Ishikawa (cell line): ENCODE measurements around the gene CBX2.

Experiments
- CEBPB ChIP-seq: IDR thresholded peaks from 2 replicates; pipeline ENCODE4 v1.6.1; 2012
- CREB1 ChIP-seq: IDR thresholded peaks from 2 replicates; pipeline ENCODE4 v1.6.1; 2012; ENCODE audit warnings: low read depth
- EGR1 ChIP-seq: IDR thresholded peaks from 2 replicates; pipeline ENCODE4 v1.6.1; 2012
- EP300 ChIP-seq: IDR thresholded peaks from 2 replicates; pipeline ENCODE4 v1.6.1; 2012; ENCODE audit warnings: borderline replicate concordance
- FOXM1 ChIP-seq: IDR thresholded peaks from 2 replicates; pipeline ENCODE4 v1.6.1; 2012; ENCODE audit warnings: low read depth, borderline replicate concordance
- MAX ChIP-seq: IDR thresholded peaks from 2 replicates; pipeline ENCODE4 v1.6.1; 2012
- NFIC ChIP-seq: IDR thresholded peaks from 2 replicates; pipeline ENCODE4 v1.6.1; 2012
- RAD21 ChIP-seq: IDR thresholded peaks from 2 replicates; pipeline ENCODE4 v1.6.1; 2012; ENCODE audit warnings: low read depth
- REST ChIP-seq: IDR thresholded peaks from 2 replicates; pipeline ENCODE4 v1.6.1; 2012; ENCODE audit warnings: low read depth, mild to moderate bottlenecking
- TAF1 ChIP-seq: IDR thresholded peaks from 2 replicates; pipeline ENCODE4 v1.6.1; 2012; ENCODE audit warnings: low read depth, mild to moderate bottlenecking
- TCF12 ChIP-seq: IDR thresholded peaks from 2 replicates; pipeline ENCODE4 v1.6.1; 2012; ENCODE audit warnings: low read depth
- TEAD4 ChIP-seq: IDR thresholded peaks from 2 replicates; pipeline ENCODE4 v1.6.1; 2012
- YY1 ChIP-seq: IDR thresholded peaks from 2 replicates; pipeline ENCODE4 v1.6.1; 2012; ENCODE audit warnings: low read depth
- ZBTB7A ChIP-seq: IDR thresholded peaks from 2 replicates; pipeline ENCODE4 v1.6.1; 2012; ENCODE audit warnings: low read depth
- TF ChIP-seq, protein P1 (sequence below): IDR thresholded peaks from 2 replicates; pipeline ENCODE4 v1.6.1; 2012

The CBX2 gene

DNA sequence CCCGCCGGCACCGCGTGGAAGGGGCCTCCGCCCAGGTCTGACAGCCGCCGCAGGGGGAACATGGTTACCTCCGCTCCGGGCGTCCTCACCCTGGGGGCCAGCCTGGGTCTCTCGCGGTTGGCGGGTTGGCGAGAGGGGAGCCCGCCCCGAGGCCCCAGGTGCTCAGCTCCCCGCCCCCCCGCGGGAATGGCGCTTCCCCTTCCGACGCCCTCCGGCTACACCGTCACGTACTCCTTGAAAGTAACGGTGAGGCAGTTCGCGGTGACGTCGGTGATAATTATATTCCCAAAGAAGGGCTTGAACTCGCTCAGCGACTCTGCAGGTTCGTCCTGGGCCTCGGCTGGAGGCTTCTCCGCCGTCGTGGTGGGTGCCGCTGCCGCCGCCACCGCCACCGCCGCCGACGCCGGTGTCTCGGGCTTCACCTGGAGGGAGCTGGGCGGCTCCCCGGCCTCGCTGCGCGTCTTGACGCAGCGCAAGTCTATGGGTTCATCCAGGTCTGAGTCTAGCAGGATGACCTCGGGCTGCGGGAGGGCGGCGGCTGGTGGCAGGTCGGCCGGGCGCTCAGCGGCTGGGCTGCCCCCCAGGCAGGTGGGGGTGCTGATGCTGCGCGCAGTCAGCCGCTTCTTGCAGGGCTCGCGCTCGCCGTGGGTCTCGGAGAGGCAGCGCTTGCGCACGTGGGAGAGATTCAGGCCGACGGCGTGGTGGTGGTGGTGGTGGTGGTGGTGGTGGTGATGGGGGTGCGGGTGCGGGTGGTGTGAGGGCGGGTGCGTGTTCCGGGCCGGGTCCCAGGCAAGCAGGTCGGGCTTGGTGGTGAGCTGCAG, 56.0 kb downstream of the CBX2 start:
- TF ChIP-seq NFIC (no peak), EP300 (no peak), REST (no peak), EGR1 (no peak), TCF12 (no peak), FOXM1 (no peak), ZBTB7A (no peak)

GRCh38 chr17:79834565-79835469, 56.9 kb downstream of the CBX2 start:
- TF ChIP-seq MAX (no peak), RAD21 (peak; percentile 51; the same call in 1 of the 2 replicates), TEAD4 (no peak), CREB1 (no peak), ZBTB7A (0 out of 2 replicates have a peak, but pooled peaks have one; percentile 28)
- TF ChIP-seq, protein P1, sequence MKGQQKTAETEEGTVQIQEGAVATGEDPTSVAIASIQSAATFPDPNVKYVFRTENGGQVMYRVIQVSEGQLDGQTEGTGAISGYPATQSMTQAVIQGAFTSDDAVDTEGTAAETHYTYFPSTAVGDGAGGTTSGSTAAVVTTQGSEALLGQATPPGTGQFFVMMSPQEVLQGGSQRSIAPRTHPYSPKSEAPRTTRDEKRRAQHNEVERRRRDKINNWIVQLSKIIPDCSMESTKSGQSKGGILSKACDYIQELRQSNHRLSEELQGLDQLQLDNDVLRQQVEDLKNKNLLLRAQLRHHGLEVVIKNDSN, result no peak

DNA sequence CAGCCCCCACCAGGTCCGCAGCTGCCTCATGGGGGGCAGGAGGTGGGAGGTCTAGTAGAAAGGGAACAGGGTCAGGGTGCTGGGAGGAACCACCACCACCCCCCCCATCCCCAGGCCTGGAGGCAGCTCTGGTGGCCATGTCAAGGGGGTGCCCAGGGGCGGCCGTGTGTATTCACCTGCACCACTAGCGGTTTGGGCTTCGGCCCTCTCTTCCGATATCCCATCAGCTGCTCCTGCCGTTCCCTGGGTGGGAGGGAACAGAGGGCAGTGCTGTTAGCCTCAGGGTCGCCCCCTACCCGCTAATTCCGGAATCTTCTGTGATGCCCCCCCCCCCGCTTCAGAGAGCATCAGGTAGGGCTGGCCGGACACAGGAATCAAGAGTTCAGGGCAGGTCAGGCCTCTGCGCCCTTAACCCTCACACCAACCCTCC, 57.5 kb downstream of the CBX2 start:
- no peak for TF ChIP-seq CEBPB

GRCh38 chr17:79835953-79836509, 58.1 kb downstream of the CBX2 start:
- TF ChIP-seq YY1 (no peak), NFIC (no peak), ZBTB7A (no peak), RAD21 (no peak), CREB1 (no peak), TAF1 (no peak), EP300 (no peak), TCF12 (no peak), REST (no peak), MAX (no peak), CEBPB (no peak), EGR1 (no peak), TEAD4 (no peak), FOXM1 (no peak)
- TF ChIP-seq, protein P1, result no peak

- TF ChIP-seq TAF1 (no peak), CEBPB (peak; percentile 52; the same call in 1 of the 2 replicates), EP300 (no peak)
These were observed 58.6 kb downstream of the CBX2 start for GRCh38 chr17:79836510-79836971.
